MM.1S (cell line): ENCODE results near the gene SRSF6.
"Not testable (repeated sequence)": the region's sequence is repeated elsewhere in the genome, so short reads cannot be mapped to it uniquely, and the experiment has no call there.

Experiments
- CTCF ChIP-seq: fragments of 300-600 bp; sonication (generic); IDR thresholded peaks from 2 replicates; pipeline ENCODE4 v1.5.1; 2016; ENCODE audit warnings: antibody characterized with exemption, low read length, mixed read lengths
- EZH2 ChIP-seq: fragments of 300-600 bp; sonication (generic); optimal IDR thresholded peaks from 2 replicates; pipeline ENCODE3; 2017; ENCODE audit warnings: low read depth, mild to moderate bottlenecking, antibody characterized with exemption, low read length, mixed read lengths

DNA sequence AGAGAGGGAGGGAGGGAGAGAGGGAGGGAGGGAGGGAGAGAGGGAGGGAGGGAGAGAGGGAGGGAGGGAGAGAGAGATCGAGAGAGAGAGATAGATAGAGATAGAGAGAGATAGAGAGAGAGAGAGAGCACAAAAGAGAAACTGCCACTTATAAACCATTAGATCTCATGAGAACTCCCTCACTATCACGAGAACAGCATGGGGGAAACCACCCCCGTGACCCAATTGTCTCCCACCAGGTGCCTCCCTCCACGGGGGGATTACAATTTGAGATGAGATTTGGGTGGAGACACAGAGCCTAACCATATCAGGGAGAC, 9.3 kb upstream of the SRSF6 start:
- not testable (repeated sequence) for TF ChIP-seq CTCF, EZH2
